NCI-H2196 treated with DMSO at 0.1 percent for 48 hours (cell line): ENCODE data around the gene PORCN.

Experiments used
- DNase-seq: peaks from one replicate; lab custom pipeline; 2025; ENCODE audit not compliant: unreplicated experiment; lab: John Stamatoyannopoulos, UW

Gene PORCN

DNA sequence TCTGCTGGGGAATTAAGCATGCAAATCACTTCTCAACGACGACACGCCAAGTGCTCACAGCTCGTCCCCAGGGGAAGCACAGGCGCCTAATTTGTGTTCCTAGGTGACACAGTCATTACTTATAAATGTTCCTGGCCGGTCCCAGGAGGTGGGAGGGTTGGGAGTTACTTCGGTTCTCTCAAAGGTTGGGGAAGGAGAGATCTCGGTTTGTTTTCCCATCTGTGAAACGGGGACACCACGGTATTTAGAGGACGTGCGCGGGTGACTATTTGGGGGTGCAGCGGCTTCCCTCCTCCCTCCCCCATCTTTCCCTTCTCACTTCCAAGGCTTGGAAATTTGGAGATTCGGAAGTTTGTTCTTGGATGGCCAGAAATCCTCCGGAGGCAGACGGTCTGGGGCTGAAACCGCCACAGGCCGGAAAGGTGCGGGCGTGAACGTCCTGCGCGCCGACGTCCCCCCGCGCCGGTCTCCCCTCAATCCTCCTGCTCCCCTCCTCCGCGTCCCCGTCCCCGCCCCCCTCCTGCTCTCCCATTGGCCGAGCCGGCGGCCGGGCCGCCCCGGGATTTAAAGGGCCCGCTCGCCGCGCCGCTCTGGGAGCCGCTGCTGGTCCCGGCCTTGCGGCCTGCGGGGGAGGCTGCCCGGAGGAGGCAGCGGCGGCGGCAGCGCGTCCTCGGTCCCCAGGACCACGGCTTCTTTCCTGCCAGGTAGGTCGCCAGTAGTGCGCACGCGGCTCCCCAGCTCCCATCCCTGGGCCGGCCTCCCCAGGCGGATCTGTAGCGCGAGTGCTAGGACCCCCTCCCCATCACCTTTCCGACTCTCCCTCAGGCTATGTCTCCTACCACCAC is at the start of gene PORCN:
Gene PORCN (plus strand): TSS at position 593 of the 845 bp plus-strand sequence. CDS start 829 bp downstream, outside the sequence.
- peak; percentile 18 for DNase-seq

DNA sequence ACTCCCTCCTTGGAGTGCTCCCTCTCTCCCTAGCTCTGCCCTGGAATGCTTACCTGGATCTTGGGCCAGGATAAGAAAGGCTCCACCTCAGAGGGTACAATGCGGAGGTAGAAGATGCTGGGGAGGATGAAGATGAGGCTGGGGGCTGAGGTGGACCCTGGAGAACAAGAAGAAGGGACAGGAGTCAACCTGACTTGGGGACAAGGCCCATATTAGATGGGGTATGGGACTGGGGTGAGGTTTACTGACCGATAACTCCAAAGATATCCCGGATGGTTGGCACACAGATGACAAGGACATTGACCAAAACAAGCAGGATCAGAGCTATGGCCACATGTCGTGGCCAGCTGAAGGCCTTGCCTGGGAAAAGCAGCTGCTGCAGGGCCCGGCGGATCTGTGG is 49.3 kb upstream of the PORCN start:
- no peak for DNase-seq

- DNase-seq, result no peak
Measured at GRCh38 chrX:48460031-48460430, 48.8 kb upstream of the PORCN start.

- DNase-seq, result no peak
Measured at GRCh38 chrX:48460606-48461005, 48.2 kb upstream of the PORCN start.

GRCh38 chrX:48461830-48462229 is 47.0 kb upstream of the PORCN start:
- DNase-seq, result no peak

DNA sequence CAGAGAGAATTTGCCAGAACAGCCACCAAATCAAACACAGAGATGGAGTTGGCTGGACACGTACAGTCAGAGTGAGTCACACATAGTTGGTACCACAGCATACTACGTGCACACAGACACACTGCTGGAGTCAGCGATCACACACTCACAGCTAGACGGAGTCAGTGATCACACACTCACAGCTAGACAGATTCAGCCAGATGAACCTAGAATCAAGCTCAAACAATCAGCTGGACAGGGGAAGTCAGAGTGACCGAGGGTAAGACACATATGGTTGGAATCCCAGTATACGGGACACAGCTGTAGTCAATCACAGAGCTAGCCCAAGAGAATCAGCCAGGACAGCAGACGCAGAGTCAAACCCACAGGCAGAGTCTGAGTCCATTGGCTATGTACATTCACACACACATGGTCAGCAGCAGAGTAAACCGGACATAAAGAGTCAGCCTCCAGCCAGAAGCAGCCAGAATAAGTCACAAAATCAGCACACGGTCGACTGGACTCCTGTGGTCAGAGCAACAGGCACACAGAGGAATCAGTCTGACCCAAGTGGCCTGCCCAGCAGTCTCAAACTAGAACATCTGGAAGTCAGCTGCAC is 43.4 kb upstream of the PORCN start:
- no peak for DNase-seq

GRCh38 chrX:48466696-48467095 is 42.1 kb upstream of the PORCN start:
- no peak for DNase-seq

DNA sequence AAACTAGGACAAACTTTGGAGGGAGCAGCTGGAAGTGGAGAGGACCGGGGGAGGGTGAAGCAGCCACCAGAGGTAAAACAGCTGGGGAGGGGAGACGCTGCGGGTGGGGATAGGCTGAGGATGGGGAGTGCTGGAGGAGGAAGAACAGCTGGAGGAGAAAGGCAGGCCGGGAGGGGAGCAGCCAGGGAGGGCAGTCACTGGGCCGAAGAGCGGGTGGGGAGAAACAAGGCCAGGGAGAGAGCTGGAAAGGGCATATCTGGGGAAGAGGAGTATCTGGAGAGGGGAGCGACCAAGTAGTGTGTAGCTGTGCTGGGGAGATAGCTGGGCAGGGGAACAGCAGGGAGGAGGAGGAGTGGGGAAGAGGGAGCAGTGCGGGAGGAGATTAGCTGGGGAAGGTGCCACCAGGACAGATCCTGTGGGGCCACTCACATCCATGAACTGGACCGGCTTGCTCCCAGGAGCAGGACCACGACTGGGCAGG is 41.5 kb upstream of the PORCN start:
- no peak for DNase-seq

- no peak for DNase-seq
Measured at GRCh38 chrX:48468247-48468671, 40.5 kb upstream of the PORCN start.

- no peak for DNase-seq
Measured at GRCh38 chrX:48468693-48469691, 39.8 kb upstream of the PORCN start.

- no peak for DNase-seq
Measured at GRCh38 chrX:48470110-48470832, 38.5 kb upstream of the PORCN start, which contains the start of gene SLC38A5. Gene SLC38A5, minus strand, starts transcription at chrX:48470260. Its CDS starts 2,336 bp downstream, at chrX:48467924.

GRCh38 chrX:48470833-48471118 is 38.0 kb upstream of the PORCN start:
- no peak for DNase-seq

- no peak for DNase-seq
Measured at GRCh38 chrX:48471504-48471903, 37.3 kb upstream of the PORCN start.

GRCh38 chrX:48472225-48472624 is 36.6 kb upstream of the PORCN start:
- DNase-seq, result no peak

DNA sequence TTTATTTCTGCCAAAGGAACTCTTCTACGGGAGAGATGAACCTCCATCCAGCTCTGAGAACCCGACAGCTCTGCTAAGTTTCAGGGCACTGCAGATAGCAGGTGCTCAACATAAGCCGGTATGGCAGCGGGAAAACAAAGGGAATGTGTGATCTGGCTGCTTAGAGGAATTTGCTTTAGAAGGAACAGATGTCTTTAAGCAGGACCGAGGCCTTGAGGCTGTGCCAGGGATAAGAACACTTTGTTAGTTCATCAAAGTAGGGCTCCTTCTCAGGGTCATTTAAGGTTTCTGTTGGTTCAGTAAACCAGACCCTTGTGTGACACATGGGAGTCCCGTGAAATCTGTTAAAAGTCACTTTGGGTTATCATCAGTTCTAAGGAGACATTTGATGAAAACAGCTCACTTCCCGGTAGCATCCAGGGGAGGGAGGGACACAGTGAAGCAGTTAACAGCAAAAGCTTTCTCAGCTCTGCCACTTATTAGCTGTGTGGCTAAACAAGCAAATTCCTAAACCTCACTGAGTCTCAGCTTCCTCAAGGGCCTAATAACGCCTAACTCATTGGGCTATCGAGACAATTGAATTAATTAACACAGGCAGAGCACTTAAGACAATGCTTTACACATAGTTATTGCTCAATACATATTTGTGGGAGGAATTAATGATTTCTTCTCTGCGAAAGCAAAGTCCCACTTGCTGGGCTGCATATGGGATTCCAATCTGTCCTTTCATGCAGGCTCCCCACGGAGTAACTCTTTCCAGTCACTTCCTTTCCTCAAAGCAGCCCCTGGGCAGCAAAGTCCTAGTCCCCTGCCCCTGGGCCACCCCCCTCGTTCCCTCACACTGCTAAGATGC is 35.7 kb upstream of the PORCN start:
- no peak for DNase-seq

GRCh38 chrX:48473704-48473990 is 35.1 kb upstream of the PORCN start:
- DNase-seq, result no peak

- DNase-seq, result no peak
Measured at GRCh38 chrX:48474127-48474526, 34.7 kb upstream of the PORCN start.

DNA sequence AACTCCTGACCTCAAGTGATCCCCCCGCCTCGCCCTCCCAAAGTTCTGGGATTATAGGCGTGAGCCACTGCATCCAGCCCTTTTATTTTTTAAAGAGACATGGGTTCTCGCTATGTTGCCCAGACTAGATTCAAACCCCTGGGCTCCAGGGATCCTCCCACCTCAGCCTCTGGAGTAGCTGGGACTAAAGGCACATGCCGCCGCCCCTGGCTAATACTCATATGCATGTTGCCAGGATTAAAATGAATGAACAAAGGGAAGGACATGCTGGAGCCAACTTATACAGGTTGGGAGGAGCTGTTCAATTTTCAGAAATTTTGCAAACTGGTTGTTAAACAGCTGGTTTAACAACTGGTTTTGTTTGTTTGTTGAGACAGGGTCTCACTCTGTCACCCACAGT is 34.2 kb upstream of the PORCN start:
- no peak for DNase-seq

DNA sequence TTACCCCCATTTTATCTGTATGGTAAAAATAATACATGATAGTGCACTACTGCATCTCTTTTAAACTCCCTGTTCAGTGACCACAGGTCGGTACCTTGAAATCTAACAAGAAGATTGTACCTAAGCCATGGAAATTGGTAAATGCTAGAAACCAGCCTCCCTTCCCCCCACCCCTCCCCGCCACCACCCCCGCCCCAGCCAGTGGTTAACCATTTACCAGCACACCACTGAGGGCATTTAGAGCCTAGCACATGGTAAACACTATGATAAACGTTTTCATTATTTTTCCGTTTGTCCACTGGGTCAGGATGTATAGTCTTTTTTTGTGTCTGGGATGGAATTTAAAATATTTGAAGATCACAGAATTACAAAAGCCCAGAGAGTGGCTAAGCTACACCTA is 33.5 kb upstream of the PORCN start:
- no peak for DNase-seq
